Naive thymus-derived CD4-positive, alpha-beta T cell (primary cell): ENCODE measurements around the gene PGAM1. TPM values are rescaled to one million over a fixed set of nuclear protein-coding genes. Genes with fewer than 3 reads are reported as not detected.

Source experiments
- ATAC-seq: fragments of 150-1000 bp; cut with Tn5 transposase; 2 replicates; pipeline ENCODE4 v1.10.0; 2021; ENCODE audit warnings: mild to moderate bottlenecking, moderate library complexity
- CTCF ChIA-PET: fragments of 350-600 bp; sonication (Branson Sonifier 250); formaldehyde crosslinking; loops from one replicate; lab custom pipeline; 2021; ENCODE audit warnings: antibody characterized with exemption; lab: Charles Lee
- POLR2A ChIA-PET: fragments of 350-600 bp; sonication (Branson Sonifier 250); formaldehyde crosslinking; loops from one replicate; lab custom pipeline; 2021; ENCODE audit warnings: antibody characterized with exemption, inconsistent platforms; lab: Charles Lee
- DNase-seq, 9 donors: peaks; one replicate each; pipeline versions ENCODE4 v3.0.0 to v3.0.0-alpha.2; 2020 to 2022; ENCODE audit warnings: mixed read lengths in 1 of 9
- H3K27ac ChIP-seq: one replicate; pipeline ENCODE4 v1.7.0; 2013; ENCODE audit warnings: mild to moderate bottlenecking, low read depth, low read length, moderate library complexity
- H3K27me3 ChIP-seq, 2 donors: one replicate each; pipeline ENCODE4 v1.7.0; 2013; ENCODE audit warnings: low read length in 2 of 2, mild to moderate bottlenecking in 2 of 2, moderate library complexity in 2 of 2; ENCODE audit not compliant: control insufficient read depth in 2 of 2, insufficient read depth in 2 of 2
- H3K36me3 ChIP-seq, 3 experiments: 1 replicate in 2 of 3; 2 replicates in 1 of 3; pipeline ENCODE4 v1.7.0; 2013; ENCODE audit warnings: low read length in 3 of 3, mild to moderate bottlenecking in 3 of 3, moderate library complexity in 1 of 3; ENCODE audit not compliant: insufficient read depth in 3 of 3, control insufficient read depth in 2 of 3
- H3K4me1 ChIP-seq, 2 donors: one replicate each; pipeline ENCODE4 v1.7.0; 2013; ENCODE audit warnings: low read length in 2 of 2, mild to moderate bottlenecking in 2 of 2, moderate library complexity in 1 of 2; ENCODE audit not compliant: control insufficient read depth in 2 of 2, insufficient read depth in 2 of 2
- H3K4me3 ChIP-seq: 2 replicates; pipeline ENCODE4 v1.7.0; 2013; ENCODE audit warnings: mild to moderate bottlenecking, low read length
- H3K9me3 ChIP-seq, 3 experiments: 1 replicate in 2 of 3; 2 replicates in 1 of 3; pipeline ENCODE4 v1.7.0; 2013; ENCODE audit warnings: low read length in 3 of 3; ENCODE audit not compliant: control insufficient read depth in 2 of 3
- H3K27ac Mint-ChIP-seq, 9 donors: one replicate each; pipeline ENCODE4 v1.8.0; 2020 to 2022; ENCODE audit warnings: mixed read lengths in 9 of 9, mild to moderate bottlenecking in 8 of 9, moderate library complexity in 5 of 9, inconsistent platforms in 2 of 9
- H3K27me3 Mint-ChIP-seq, 5 donors: one replicate each; pipeline ENCODE4 v1.8.0; 2021 to 2022; ENCODE audit warnings: mixed read lengths in 5 of 5, mild to moderate bottlenecking in 1 of 5
- H3K36me3 Mint-ChIP-seq, 5 donors: one replicate each; pipeline ENCODE4 v1.8.0; 2020 to 2022; ENCODE audit warnings: mixed read lengths in 5 of 5, mild to moderate bottlenecking in 3 of 5, inconsistent platforms in 1 of 5
- H3K4me1 Mint-ChIP-seq, 7 donors: one replicate each; pipeline ENCODE4 v1.8.0; 2020 to 2022; ENCODE audit warnings: mixed read lengths in 7 of 7, mild to moderate bottlenecking in 3 of 7, inconsistent platforms in 1 of 7
- H3K4me3 Mint-ChIP-seq, 10 donors: one replicate each; pipeline ENCODE4 v1.8.0; 2020 to 2022; ENCODE audit warnings: mild to moderate bottlenecking in 10 of 10, mixed read lengths in 10 of 10, moderate library complexity in 6 of 10, inconsistent platforms in 2 of 10
- H3K9me3 Mint-ChIP-seq, 11 donors: one replicate each; pipeline ENCODE4 v1.8.0; 2020 to 2022; ENCODE audit warnings: mixed read lengths in 11 of 11, mild to moderate bottlenecking in 4 of 11, inconsistent platforms in 1 of 11, moderate library complexity in 1 of 11
- intact Hi-C, 2 donors: fragments of 100-400 bp; cut with micrococcal nuclease; formaldehyde crosslinking; loops; one replicate each; pipeline ENCODE4 v1.15.1; 2023
- polyA plus RNA-seq, 2 donors: library from polyadenylated mRNA; unstranded; fragments of 300-500 nt; fragmentation: Illumina TruSeq; gene quantifications; one replicate each; pipeline ENCODE4 v1.2.3, GENCODE V29; 2021
- total RNA-seq, 6 experiments: library from RNA in 5 of 6; stranded (reverse) in 5 of 6; gene quantifications; 1 replicate in 5 of 6; 2 replicates in 1 of 6; pipeline ENCODE4 v1.2.3 and lab custom pipeline; 2021 to 2026

Gene PGAM1
- total and polyA plus RNA-seq, 7 experiments from 2014 or later, result 58.5 to 536 (median 116) TPM

DNA sequence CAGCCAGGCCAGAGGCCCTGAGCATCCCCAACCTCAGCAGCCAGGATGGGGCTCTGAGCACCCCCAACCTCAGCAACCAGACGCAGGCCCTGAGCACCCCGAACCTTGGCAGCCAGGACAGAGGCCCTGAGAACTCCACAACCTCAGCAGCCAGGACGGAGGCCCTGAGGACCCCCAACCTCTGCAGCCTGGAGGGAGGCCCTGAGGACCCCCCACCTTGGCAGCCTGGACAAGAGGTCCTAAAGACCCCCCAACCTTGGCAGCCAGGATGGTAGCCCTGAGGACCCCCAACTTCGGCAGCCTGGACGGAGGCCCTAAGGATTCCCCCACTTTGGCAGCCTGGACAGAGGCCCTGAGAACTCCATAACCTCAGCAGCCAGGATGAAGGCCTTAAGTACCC lies 41.8 kb upstream of the PGAM1 start:
- Mint-ChIP-seq H3K27me3 (no peaks in the 10 kb centered on the region), H3K27ac (no peak overlapping the region), H3K9me3 (no peaks in the 10 kb centered on the region), H3K4me1 (peaks cover 0 to 2% (median 0%) of the 10 kb centered on the region in 7 donors), H3K36me3 (peaks cover 6 to 30% (median 6%) of the 10 kb centered on the region in 5 donors), H3K4me3 (peak overlapping the region in 1 of 10 donors; percentile 12)
- intact Hi-C loops, result no loop called here
- ChIA-PET POLR2A (no interaction called here), CTCF (no interaction called here)
- DNase-seq, result no peak
- no peak overlapping the region for H3K4me3 ChIP-seq
- no peaks in the 10 kb centered on the region for H3K27me3 ChIP-seq
- H3K9me3 ChIP-seq, result no peaks in the 10 kb centered on the region
- H3K4me1 ChIP-seq, result no peaks in the 10 kb centered on the region
- H3K27ac ChIP-seq, result no peak overlapping the region
- peaks cover 0 to 68% (median 0%) of the 10 kb centered on the region in 3 experiments for H3K36me3 ChIP-seq
- peak; percentile 2 for ATAC-seq

DNA sequence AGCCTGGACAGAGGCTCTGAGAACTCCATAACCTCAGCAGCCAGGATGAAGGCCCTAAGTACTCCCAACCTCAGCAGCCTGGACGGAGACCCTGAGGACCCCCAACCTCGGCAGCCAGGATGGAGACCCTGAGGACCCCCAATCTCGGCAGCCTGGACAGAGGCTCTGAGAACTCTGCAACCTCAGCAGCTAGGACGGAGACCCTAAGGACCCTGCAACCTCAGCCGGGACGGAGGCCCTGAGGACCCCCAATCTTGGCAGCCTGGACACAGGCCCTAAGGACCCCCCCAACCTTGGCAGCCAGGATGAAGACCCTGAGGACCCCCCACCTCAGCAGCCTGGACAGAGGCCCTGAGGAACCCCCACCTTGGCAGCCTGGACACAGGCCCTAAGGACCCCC lies 41.4 kb upstream of the PGAM1 start:
- POLR2A ChIA-PET, result no interaction called here
- no peak overlapping the region for H3K27ac Mint-ChIP-seq
- DNase-seq (no peak), ATAC-seq (no peak)
- CTCF ChIA-PET, result no interaction called here
- H3K9me3 ChIP-seq, result no peaks in the 10 kb centered on the region
- no peaks in the 10 kb centered on the region for H3K27me3 ChIP-seq
- H3K36me3 ChIP-seq, result peaks cover 0 to 66% (median 0%) of the 10 kb centered on the region in 3 experiments
- H3K36me3 Mint-ChIP-seq, result peaks cover 6 to 30% (median 6%) of the 10 kb centered on the region in 5 donors
- H3K9me3 Mint-ChIP-seq, result no peaks in the 10 kb centered on the region
- no peak overlapping the region for H3K27ac ChIP-seq
- no peak overlapping the region for H3K4me3 ChIP-seq
- H3K27me3 Mint-ChIP-seq, result no peaks in the 10 kb centered on the region
- no peaks in the 10 kb centered on the region for H3K4me1 ChIP-seq
- H3K4me3 Mint-ChIP-seq, result no peak overlapping the region
- peaks cover 0 to 2% (median 0%) of the 10 kb centered on the region in 7 donors for H3K4me1 Mint-ChIP-seq
- intact Hi-C loops, result no loop called here

DNA sequence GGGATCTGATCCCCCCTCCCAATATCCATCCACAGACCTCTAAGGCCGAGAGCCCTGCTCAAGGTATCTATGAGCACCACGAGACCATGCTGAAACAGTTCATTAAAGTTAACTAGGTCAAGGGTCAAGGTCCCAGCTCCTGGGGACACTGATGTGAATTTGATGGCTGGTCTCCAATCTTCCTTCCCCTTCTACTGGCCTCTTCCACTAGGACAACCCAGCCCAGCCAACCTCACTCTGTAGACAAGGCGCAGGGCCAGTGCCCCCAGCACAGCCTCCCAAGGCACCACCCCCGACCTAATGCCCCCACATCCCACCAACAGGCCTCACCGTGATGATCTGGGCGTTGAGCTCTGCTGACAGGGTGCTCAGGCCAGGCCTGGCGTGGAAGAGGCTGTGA lies 40.4 kb upstream of the PGAM1 start:
- Histone ChIP-seq H3K27me3 (no peaks in the 10 kb centered on the region), H3K9me3 (no peaks in the 10 kb centered on the region), H3K4me1 (no peaks in the 10 kb centered on the region), H3K4me3 (no peak overlapping the region), H3K36me3 (peaks cover 0 to 70% (median 0%) of the 10 kb centered on the region in 3 experiments), H3K27ac (no peak overlapping the region)
- intact Hi-C loops, result no loop called here
- CTCF ChIA-PET, result interaction anchor here (0.6 kb wide), 1 partner anchor 426 kb away, joined by 3 read pairs; no protein-coding TSS in a partner anchor
- H3K4me3 Mint-ChIP-seq, result no peak overlapping the region
- ATAC-seq, result no peak
- no peak for DNase-seq
- POLR2A ChIA-PET, result no interaction called here
- H3K4me1 Mint-ChIP-seq, result peaks cover 0 to 2% (median 0%) of the 10 kb centered on the region in 7 donors
- H3K27ac Mint-ChIP-seq, result peak overlapping the region in 1 of 9 donors; percentile 25
- no peaks in the 10 kb centered on the region for H3K9me3 Mint-ChIP-seq
- peaks cover 6 to 32% (median 6%) of the 10 kb centered on the region in 5 donors for H3K36me3 Mint-ChIP-seq
- no peaks in the 10 kb centered on the region for H3K27me3 Mint-ChIP-seq

DNA sequence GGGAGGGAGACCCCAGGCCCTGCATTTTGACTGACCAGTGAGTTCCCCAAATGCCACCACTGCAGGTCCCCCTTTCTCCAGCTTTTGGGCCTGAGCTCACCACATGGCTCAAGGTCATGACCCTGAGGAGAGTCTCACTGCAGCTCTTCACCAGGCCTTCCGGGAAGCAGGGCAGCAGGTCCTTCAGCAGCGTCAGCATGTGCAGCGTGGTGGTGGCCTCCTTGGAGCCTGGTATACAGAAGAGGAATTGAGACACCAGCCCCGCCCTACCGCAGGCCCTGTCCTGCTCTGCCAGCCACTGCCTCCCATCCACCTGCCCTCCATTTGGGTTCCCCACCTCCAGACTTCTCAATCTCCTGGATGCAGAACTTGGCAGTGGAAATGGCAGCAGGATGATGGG lies 37.8 kb upstream of the PGAM1 start:
- Mint-ChIP-seq H3K36me3 (peaks cover 7 to 34% (median 8%) of the 10 kb centered on the region in 5 donors), H3K4me1 (peaks cover 0 to 5% (median 0%) of the 10 kb centered on the region in 7 donors), H3K4me3 (no peak overlapping the region), H3K27ac (no peak overlapping the region), H3K27me3 (no peaks in the 10 kb centered on the region), H3K9me3 (no peaks in the 10 kb centered on the region)
- H3K4me3 ChIP-seq, result no peak overlapping the region
- H3K27ac ChIP-seq, result no peak overlapping the region
- CTCF ChIA-PET, result interaction anchor here (0.6 kb wide), 1 partner anchor 65 kb away, joined by 3 read pairs; no protein-coding TSS in a partner anchor
- H3K36me3 ChIP-seq, result peaks cover 0 to 69% (median 0%) of the 10 kb centered on the region in 3 experiments
- peak; percentile 23 for ATAC-seq
- POLR2A ChIA-PET, result no interaction called here
- H3K9me3 ChIP-seq, result no peaks in the 10 kb centered on the region
- H3K4me1 ChIP-seq, result no peaks in the 10 kb centered on the region
- DNase-seq, result no peak
- H3K27me3 ChIP-seq, result no peaks in the 10 kb centered on the region
- intact Hi-C loops, result no loop called here

DNA sequence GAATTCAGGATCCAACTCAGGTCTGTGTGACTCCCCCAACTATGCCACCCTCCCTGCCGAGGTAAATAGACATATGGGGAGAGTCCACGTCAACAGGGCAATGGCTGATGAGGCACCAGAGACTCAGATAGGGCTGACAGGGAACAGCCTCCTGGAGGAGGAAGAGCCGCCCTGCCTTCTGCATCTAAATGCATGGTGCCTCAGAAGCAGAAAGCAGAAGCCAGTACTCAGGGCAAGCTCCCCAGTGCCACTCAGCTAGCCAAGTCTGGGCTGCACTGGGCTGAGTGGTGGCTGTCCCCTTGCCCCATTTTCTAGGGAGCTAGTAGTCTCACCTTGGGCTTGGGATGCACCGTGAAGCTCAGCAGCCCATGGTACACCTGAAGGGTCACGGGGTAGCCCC lies 35.9 kb upstream of the PGAM1 start:
- ATAC-seq (peak; percentile 21), DNase-seq (no peak)
- Histone ChIP-seq H3K36me3 (peaks cover 0 to 64% (median 0%) of the 10 kb centered on the region in 3 experiments), H3K4me3 (no peak overlapping the region), H3K27ac (no peak overlapping the region), H3K4me1 (no peaks in the 10 kb centered on the region), H3K9me3 (no peaks in the 10 kb centered on the region), H3K27me3 (no peaks in the 10 kb centered on the region)
- H3K9me3 Mint-ChIP-seq, result no peaks in the 10 kb centered on the region
- no peaks in the 10 kb centered on the region for H3K27me3 Mint-ChIP-seq
- POLR2A ChIA-PET, result no interaction called here
- H3K27ac Mint-ChIP-seq, result no peak overlapping the region
- CTCF ChIA-PET, result no interaction called here
- intact Hi-C loops, result no loop called here
- H3K4me3 Mint-ChIP-seq, result no peak overlapping the region
- H3K4me1 Mint-ChIP-seq, result peaks cover 0 to 6% (median 0%) of the 10 kb centered on the region in 7 donors
- H3K36me3 Mint-ChIP-seq, result peaks cover 9 to 35% (median 13%) of the 10 kb centered on the region in 5 donors

DNA sequence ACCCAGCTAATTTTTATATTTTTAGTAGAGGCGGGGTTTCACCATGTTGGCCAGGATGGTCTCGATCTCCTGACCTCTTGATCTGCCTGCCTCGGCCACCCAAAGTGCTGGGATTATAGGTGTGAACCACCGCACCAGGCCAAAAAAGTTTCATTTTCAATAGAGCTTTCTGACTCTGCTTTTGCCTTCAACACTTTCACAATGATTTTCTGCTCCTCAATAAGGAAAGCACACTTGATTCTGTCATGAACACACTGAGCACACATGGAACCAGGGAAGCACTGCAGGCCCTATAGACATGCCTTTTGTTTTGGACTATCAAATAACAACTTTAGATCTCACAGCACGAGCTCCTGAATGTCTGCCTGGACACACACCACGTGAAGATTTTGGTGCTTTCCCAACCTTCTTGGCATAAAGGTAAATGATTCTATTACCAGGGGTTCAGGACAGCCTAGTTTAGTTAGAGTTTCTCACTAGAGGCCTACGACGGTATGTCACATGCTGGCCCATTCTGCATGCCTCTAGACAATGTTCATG lies 32.9 kb upstream of the PGAM1 start:
- ATAC-seq, result no peak

DNA sequence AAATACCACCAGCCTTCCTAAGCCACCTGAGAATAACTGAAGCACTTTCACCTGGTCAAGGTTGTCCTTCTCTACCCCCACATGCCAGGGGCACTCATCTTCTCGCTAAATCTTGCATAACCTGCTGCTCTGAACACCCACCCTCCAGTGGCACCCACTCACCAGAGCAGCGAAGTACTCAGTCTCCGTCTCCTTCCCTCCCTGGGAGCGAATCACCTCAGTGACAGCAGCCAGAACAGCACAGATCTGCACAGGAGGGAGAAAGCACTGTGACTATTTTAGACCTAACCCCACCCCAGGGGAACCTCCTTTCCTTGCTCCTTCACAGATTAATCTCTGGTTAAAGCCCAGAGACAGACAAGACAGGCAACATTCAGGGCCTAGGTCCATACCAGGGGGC lies 29.9 kb upstream of the PGAM1 start:
- intact Hi-C loops, result no loop called here
- Histone ChIP-seq H3K27ac (no peak overlapping the region), H3K36me3 (peaks cover 0 to 32% (median 6%) of the 10 kb centered on the region in 3 experiments), H3K4me3 (no peak overlapping the region), H3K9me3 (no peaks in the 10 kb centered on the region), H3K4me1 (peaks cover 8 to 11% of the 10 kb centered on the region in 2 donors), H3K27me3 (no peaks in the 10 kb centered on the region)
- peaks cover 0 to 17% (median 9%) of the 10 kb centered on the region in 7 donors for H3K4me1 Mint-ChIP-seq
- ATAC-seq, result no peak
- H3K27ac Mint-ChIP-seq, result peak overlapping the region in 1 of 9 donors; percentile 43
- POLR2A ChIA-PET, result no interaction called here
- CTCF ChIA-PET, result no interaction called here
- peaks cover 0 to under 1% (median 0%) of the 10 kb centered on the region in 11 donors for H3K9me3 Mint-ChIP-seq
- H3K27me3 Mint-ChIP-seq, result no peaks in the 10 kb centered on the region
- no peak for DNase-seq
- H3K4me3 Mint-ChIP-seq, result no peak overlapping the region
- peaks cover 8 to 16% (median 9%) of the 10 kb centered on the region in 5 donors for H3K36me3 Mint-ChIP-seq

More for the DNA sequence above, 32.9 kb upstream of the PGAM1 start:
- H3K4me1 Mint-ChIP-seq, result peaks cover 0 to 10% (median 0%) of the 10 kb centered on the region in 7 donors
- peaks cover 13 to 31% (median 15%) of the 10 kb centered on the region in 5 donors for H3K36me3 Mint-ChIP-seq
- H3K9me3 Mint-ChIP-seq, result no peaks in the 10 kb centered on the region
- Histone ChIP-seq H3K4me3 (no peak overlapping the region), H3K36me3 (peaks cover 0 to 58% (median 6%) of the 10 kb centered on the region in 3 experiments), H3K9me3 (no peaks in the 10 kb centered on the region), H3K4me1 (no peaks in the 10 kb centered on the region), H3K27ac (no peak overlapping the region), H3K27me3 (no peaks in the 10 kb centered on the region)
- CTCF ChIA-PET, result no interaction called here
- peak overlapping the region in 1 of 9 donors; percentile 42 for H3K27ac Mint-ChIP-seq
- no peaks in the 10 kb centered on the region for H3K27me3 Mint-ChIP-seq
- intact Hi-C loops, result no loop called here
- POLR2A ChIA-PET, result no interaction called here
- H3K4me3 Mint-ChIP-seq, result no peak overlapping the region
- DNase-seq, result no peak
